Mononuclear cell (primary cell): ENCODE measurements around the gene CNMD. TPM values are rescaled to one million over a fixed set of nuclear protein-coding genes. Genes with fewer than 3 reads are reported as not detected.
"Not testable (repeated sequence)": the region's sequence is repeated elsewhere in the genome, so short reads cannot be mapped to it uniquely, and the experiment has no call there.

Source experiments
- H3K27me3 ChIP-seq: 2 replicates; pipeline ENCODE4 v1.6.0; 2011; ENCODE audit warnings: low read length, control low read depth; ENCODE audit not compliant: insufficient read depth
- H3K4me1 ChIP-seq: 2 replicates; pipeline ENCODE4 v1.5.1; 2011; ENCODE audit warnings: mild to moderate bottlenecking, low read length, control low read depth; ENCODE audit not compliant: insufficient read depth
- H3K4me3 ChIP-seq: 2 replicates; pipeline ENCODE4 v1.5.1; 2011; ENCODE audit warnings: mild to moderate bottlenecking, low read length, moderate library complexity
- H3K9me3 ChIP-seq: 2 replicates; pipeline ENCODE4 v1.5.1; 2011; ENCODE audit warnings: low read depth, mild to moderate bottlenecking, control low read depth, low read length
- total RNA-seq: library from RNA; depleted of rRNA; stranded (reverse); fragments of >200 nt; gene quantifications from one replicate; pipeline ENCODE4 v1.2.3, GENCODE V29; 2012

Gene CNMD
- total RNA-seq, 1 donor = 0.10 TPM

DNA sequence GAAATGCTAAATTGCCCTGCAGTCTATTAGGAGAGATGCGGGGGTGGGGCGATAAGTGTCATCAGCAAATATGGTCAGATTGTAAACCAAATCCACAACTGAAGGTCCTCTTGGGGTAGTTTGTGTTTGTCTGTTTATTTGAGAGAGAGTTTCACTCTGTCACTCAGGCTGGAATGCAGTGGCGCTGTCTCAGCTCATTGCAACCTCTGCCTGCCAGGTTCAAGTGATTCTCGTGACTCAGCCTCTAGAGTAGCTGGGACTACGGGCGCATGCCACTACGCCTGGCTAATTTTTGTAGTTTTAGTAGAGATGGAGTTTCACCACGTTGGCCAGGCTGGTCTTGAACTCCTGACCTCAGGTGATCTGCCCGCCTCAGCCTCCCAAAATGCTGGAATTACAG is 53.8 kb downstream of the CNMD start:
- H3K4me1 ChIP-seq, H3K4me3 ChIP-seq, H3K9me3 ChIP-seq, H3K27me3 ChIP-seq: not testable (repeated sequence)

DNA sequence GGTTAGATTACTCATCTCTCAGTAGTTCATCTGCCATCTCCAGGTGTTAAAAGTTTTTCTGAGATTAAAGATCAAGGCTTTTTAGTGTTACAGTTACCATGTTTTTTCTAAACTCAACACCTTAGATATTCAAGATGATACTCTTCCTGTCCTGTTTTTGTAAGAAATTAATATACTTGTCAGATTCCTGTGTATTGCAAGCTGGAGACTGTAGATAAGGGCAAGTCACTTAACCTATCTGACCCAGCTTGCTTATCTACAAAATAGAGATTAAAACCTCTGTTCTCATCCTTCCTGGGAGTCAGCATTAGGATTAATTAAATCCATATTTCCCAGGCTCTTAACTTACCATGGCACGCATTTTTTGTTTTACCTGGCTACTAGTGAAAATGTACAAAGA is 61.8 kb downstream of the CNMD start:
- Histone ChIP-seq H3K4me1 (no peaks in the 10 kb centered on the region), H3K9me3 (no peaks in the 10 kb centered on the region), H3K4me3 (no peak overlapping the region), H3K27me3 (no peaks in the 10 kb centered on the region)

DNA sequence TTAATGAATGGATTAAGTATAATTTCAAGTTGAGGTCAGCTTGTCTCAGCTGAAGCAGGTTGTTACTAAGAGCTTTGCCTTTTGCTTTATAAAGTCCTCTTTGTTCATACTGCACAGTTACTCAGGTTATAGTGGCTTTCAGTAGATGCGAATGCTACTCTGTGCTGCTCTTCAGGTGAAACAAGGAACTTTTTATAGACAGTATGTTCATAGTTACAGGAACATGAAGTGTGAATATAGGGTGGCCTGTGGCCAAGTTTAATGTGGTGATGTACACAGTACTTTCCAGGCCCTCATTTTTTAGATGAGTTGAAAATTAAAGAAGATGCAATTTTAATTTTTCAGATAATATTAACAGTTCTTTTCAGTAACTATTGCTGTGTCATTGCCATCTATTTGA is 66.2 kb downstream of the CNMD start:
- no peak overlapping the region for H3K4me3 ChIP-seq
- no peaks in the 10 kb centered on the region for H3K27me3 ChIP-seq
- H3K9me3 ChIP-seq = no peaks in the 10 kb centered on the region
- no peaks in the 10 kb centered on the region for H3K4me1 ChIP-seq

DNA sequence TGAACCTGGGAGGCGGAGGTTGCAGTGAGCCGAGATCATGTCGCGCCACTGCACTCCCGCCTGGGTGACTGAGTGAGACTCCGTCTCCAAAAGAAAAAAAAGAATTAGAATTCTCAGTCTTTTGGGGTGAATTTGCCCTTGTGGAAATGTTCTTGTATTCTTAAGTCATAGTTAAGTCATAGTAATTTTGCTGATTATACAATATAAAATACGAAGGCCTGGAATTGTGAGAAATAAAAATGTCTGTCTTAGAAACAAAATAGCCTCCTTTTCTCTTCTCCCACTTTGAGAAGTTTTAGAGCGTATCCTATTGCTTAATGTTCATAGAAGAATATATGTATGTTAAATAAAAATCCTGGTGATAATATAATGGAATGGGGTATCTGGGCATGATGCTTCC is 68.9 kb downstream of the CNMD start:
- Histone ChIP-seq H3K9me3 (no peaks in the 10 kb centered on the region), H3K4me3 (no peak overlapping the region), H3K27me3 (no peaks in the 10 kb centered on the region), H3K4me1 (no peaks in the 10 kb centered on the region)

DNA sequence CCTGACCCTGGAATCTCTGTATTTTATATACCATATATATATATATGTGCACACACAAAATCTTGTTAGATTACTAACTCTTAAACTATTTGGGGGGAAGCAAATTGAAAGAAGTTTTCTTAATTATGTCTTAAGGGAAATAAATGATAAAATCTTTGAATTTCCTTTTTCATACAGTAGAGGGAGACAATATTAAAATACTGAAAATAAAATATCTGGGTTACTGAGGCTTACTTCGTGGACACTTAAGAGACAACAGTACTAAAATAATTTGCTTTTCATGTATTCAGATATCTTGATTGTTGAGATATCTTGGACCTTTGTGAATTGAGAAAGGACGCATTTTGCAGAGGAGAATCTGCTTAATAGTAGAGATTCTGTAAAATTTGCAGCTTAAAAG is 69.9 kb downstream of the CNMD start:
- H3K4me1 ChIP-seq = no peaks in the 10 kb centered on the region
- H3K27me3 ChIP-seq = no peaks in the 10 kb centered on the region
- H3K9me3 ChIP-seq = no peaks in the 10 kb centered on the region
- no peak overlapping the region for H3K4me3 ChIP-seq

DNA sequence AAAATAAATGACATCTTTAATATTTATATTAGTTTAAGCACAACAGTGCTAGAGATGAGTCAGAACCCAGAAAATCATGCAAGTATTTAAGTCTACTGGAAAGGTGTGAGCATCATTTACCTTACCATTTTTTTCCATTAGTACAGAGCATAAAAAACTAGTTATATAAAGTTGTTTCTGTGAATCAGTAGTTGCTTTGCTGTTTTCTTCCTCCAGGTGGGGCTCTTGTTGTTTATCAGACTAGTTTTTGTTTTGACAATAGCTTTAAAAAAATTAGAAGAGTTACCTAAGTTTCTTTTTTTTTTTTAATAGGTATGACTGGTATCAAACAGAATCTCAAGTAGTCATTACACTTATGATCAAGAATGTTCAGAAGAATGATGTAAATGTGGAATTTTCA is 74.3 kb downstream of the CNMD start:
- Histone ChIP-seq H3K4me3 (no peak overlapping the region), H3K4me1 (no peaks in the 10 kb centered on the region), H3K27me3 (no peaks in the 10 kb centered on the region), H3K9me3 (no peaks in the 10 kb centered on the region)

DNA sequence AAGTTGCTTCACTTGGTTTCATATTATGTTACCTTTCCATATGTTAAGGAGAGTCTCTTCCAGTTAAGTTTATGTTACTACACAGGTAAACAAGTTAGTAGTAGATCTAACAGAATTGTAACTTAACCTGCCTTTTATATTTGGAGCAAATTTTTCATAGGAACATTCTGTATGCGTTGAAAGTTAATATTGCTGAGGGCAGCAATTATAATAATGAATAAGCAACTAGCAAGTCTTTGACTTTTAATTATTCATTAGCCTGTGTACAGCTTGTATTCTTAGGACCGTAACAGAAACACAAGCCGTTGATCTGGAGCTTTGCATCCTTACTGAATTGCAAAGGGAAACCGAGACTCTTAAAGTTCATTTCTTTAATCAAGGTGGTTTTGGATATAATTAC is 75.3 kb downstream of the CNMD start:
- Histone ChIP-seq H3K9me3 (no peaks in the 10 kb centered on the region), H3K4me1 (no peaks in the 10 kb centered on the region)

DNA sequence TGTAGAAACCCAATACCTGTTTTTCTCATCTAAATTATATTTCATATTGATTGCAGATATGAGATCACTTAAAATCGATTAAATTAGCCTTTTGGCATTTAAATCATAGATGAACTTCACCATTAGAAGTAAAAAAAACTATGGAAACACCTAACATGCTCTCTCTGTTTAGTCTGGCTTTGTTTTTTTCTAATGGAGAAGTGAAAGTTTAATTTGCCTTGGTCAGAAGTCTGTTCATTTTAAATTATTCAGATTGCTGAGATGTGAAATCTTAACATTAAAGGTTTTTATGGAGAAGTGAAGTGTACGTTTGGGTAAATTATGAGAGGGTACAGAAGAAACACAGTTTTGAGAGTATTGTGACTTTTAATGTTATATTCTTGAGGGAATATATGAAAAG is 80.3 kb downstream of the CNMD start:
- Histone ChIP-seq H3K4me3 (no peak overlapping the region), H3K27me3 (no peaks in the 10 kb centered on the region)

More for the DNA sequence above, 75.3 kb downstream of the CNMD start:
- no peaks in the 10 kb centered on the region for H3K27me3 ChIP-seq
- no peak overlapping the region for H3K4me3 ChIP-seq

More for the DNA sequence above, 80.3 kb downstream of the CNMD start:
- Histone ChIP-seq H3K4me1 (no peaks in the 10 kb centered on the region), H3K9me3 (no peaks in the 10 kb centered on the region)

Other genes starting within 250 kb of the CNMD start
- 8.2 TPM for gene HNRNPA1L2, start 97.4 kb downstream of the CNMD start, total RNA-seq
- gene SUGT1, start 87.0 kb downstream of the CNMD start, total RNA-seq = 14.9 TPM
- gene PCDH8, start 108.8 kb upstream of the CNMD start, total RNA-seq = not detected